Suppressor macrophage treated with lipopolysaccharide for 4 hours (primary cell): Measurements from ENCODE around the gene PSMC4.

Experiments
- DNase-seq: peaks from one replicate; pipeline ENCODE4 v3.0.0-alpha.2; 2020

PSMC4 gene

GRCh38 chr19:39970675-39971379 lies at the start of gene PSMC4:
TSS of gene PSMC4 (plus strand) at chr19:39971165. CDS start at chr19:39971203, 38 bp downstream.
- peak; percentile 99 for DNase-seq

DNA sequence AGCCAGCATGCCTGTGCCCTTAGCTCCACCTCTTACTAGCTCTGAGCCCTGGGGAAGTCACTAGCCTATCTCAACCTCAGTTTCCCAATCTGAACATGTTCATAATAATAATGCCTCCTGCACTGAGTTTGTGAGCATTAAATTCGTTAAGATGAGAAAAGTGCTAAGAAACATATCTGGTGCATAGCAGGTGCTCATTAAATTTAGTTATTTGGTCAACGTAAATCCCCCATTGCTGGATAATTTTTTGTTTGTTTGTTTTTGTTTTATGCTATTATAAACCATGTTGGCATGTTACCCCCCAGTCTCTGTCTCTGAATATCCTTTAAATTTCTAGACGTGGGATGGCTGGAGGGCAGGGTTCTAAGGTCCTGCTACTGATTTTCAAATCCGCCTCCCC lies 47.1 kb upstream of the PSMC4 start:
- DNase-seq: no peak

DNA sequence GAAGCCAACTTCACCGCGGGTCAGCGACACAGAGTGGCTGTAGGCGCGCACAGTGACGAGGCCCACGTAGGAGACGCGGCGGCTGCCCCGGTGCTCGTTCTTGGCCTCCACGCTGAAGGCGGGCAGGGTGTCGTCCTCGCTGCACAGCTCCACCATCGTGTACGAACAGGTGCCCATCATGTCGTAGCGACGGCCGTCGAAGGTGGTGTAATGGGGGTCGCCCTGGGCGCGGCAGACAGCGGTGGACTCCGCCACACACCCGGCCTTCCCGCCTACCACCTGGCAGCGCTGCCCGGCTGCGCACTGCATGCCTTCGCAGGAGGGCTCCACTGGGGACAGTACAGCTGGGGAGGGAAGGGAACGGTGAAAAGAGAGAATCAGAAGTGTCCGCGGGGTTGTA lies 46.6 kb upstream of the PSMC4 start:
- DNase-seq: no peak

DNA sequence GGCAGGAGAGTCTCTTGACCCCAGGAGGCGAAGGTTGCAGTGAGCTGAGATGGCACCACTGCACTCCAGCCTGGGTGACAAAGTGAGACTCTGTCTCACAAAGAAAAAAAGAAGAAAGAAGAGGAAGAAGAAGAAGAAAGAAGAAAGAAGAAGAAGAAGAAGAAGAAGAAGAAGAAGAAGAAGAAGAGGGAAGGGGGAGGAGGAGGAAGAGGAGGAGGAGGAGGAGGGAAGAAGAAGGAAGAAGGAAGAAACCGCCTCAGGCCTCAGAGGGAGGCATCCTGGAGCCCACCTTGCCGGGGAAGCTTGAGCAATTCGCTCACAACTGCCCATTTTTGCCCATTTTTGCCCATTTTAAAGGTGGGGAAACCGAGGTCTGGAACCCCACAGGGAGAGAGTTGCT lies 46.0 kb upstream of the PSMC4 start:
- DNase-seq: no peak

GRCh38 chr19:39926170-39926760 lies 44.7 kb upstream of the PSMC4 start:
- DNase-seq: no peak

GRCh38 chr19:39927076-39927475 lies 43.9 kb upstream of the PSMC4 start:
- DNase-seq: no peak

GRCh38 chr19:39927524-39928356 lies 43.2 kb upstream of the PSMC4 start:
- no peak for DNase-seq

GRCh38 chr19:39928357-39928725 lies 42.6 kb upstream of the PSMC4 start:
- DNase-seq: no peak

DNA sequence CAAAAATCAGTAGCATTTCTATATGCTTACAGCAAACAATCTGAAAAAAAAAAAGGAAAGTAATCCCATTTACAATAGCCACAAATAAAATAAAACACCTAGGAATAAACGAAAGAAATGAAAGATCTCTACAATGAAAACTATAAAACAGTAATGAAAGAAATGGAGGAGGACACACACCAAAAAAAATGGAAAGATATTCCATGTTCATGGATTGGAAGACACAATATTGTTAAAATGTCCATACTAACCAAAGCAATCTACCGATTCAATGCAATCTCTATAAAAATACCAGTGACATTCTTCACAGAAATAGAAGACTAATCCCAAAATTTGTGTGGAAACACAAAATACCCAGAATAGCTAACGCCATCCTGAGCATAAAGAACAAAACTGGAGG lies 41.2 kb upstream of the PSMC4 start:
- DNase-seq: no peak

DNA sequence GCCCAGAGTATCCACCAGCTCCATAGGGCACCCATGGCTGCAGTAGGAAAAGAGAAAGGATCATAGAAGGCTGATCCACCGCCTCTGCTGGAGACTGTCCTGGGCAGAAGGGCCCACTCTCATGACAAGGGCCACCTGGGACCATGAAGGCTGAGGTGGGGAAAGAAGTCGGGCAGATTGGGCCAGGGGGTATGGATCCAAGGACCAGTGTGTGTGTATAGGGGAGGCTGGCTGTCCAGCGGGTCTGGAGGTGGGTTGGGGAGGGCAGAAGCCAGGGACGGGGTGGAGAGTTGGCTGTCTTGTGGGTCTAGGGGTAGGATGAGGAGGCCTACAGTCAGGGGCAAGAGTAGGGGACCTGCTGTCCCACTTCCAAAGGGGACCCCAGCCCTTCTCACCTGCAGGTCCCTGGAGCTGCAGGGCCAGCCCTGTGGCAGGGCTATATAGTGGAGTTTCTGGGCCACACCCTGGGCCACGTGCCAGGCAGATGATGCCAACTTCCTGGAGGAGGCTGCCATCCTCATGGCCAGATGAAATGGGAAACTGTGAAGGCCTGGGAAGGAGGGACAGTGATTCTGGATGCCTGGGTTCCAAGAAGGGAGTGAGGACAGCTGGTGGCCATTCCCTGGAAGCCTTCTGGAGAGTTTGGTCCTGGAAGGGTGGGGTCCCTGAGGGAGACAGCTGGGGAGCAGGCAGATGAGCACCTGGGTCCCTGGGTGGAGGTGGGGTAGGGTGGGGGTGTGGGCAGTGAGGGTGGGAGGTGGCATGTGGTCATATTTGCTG lies 36.2 kb upstream of the PSMC4 start, which contains the start of gene FCGBP:
Gene FCGBP, minus strand, starts transcription at position 51 of the 780 bp plus-strand sequence.
- no peak for DNase-seq

- DNase-seq: no peak
Observed at GRCh38 chr19:39935364-39935661, 35.7 kb upstream of the PSMC4 start.

- no peak for DNase-seq
Observed at GRCh38 chr19:39936020-39936419, 34.9 kb upstream of the PSMC4 start.

DNA sequence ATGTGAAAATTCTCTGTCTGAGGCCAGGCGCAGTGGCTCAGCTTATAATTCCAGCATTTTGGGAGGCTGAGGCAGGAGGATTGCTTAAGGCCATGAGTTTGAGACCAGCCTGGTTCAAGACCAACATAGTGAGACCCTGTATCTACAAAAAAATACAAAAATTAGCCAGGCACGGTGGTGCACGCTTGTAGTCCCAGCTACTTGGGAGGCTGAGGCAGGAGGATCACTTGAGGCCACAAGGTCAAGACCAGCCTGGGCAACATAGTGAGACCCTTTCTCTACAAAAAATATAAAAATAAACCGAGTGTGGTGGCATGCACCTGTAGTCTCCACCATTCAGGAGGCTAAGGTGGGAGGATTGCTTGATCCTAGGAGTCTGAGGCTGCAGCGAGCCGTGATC lies 34.3 kb upstream of the PSMC4 start:
- no peak for DNase-seq

GRCh38 chr19:39937094-39937720 lies 33.8 kb upstream of the PSMC4 start:
- DNase-seq: peak; percentile 31

- DNase-seq: peak; percentile 67
Observed at GRCh38 chr19:39937787-39938186, 33.2 kb upstream of the PSMC4 start.

- no peak for DNase-seq
Observed at GRCh38 chr19:39939556-39939955, 31.4 kb upstream of the PSMC4 start.

- DNase-seq: no peak
Observed at GRCh38 chr19:39940221-39940833, 30.6 kb upstream of the PSMC4 start.

GRCh38 chr19:39941151-39941550 lies 29.8 kb upstream of the PSMC4 start:
- no peak for DNase-seq

DNA sequence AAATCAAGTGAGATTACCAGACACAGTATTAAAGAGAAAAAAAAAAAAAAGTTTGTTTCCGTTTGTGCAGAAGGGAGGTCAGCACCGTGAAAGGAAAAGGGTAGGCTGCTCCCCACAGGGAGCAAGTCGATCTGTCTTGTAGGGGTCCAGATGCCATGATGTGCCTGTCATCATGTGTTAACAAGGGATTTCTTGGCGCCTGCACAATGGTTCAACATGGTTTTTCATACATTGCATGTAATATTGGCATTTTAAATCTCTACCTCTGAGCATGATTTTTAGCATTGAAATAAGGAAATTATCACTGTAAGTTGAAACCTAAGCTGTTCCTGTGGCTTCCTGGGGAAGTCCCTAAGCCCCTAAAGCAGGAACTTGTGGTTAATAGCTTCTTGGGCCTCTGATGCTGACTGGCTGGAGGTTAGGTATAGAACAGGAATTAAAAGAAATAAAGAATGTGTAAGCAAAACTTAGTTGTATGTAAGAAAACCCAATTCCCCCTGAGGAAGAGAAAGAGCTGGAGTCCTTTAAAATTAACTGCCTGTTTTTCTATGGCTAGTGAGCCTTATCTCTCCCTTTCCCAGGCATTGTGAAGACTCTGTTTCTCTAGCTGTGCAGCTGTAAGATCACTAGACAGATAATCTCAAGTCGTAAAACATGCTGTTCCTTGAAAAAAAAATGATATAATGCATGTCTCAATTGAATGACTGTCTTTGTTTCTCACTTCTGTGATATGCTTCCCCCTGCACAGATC lies 29.2 kb upstream of the PSMC4 start:
- peak; percentile 90 for DNase-seq

DNA sequence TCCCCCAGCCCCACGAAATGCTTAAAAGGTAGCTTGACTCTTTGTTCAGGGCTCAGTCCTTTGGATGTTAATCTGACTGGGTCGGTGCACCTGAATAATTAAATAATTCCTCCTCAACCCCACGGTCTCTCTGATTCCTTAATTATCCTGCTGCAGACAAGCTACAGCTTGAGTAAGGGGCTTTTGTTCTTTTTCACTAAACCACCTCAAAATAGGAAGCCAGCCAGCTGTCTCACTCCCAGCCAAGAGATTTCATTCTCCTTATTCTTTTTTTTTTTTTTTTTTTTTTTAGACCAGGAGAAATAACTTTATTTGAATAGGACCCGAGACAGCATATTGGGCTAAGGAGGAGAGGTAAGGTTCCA lies 28.6 kb upstream of the PSMC4 start:
- no peak for DNase-seq

- no peak for DNase-seq
Observed at GRCh38 chr19:39943586-39943985, 27.4 kb upstream of the PSMC4 start.

DNA sequence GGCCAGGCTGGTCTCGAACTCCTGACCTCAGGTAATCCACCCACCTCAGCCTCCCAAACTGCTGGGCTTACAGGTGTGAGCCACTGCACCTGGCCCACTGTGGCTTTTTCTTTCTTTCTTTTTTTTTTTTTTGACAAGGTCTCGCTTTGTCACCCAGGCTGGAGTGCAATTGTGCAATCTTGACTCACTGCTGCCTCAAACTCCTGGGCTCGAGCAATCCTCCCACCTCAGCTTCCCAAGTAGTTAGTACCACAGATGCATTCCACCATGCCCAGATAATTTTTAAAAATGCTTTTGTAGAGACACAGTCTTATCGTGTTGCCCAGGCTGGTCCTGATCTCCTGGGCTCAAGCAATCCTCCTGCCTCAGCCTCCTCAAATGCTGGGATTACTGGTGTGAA lies 24.4 kb upstream of the PSMC4 start:
- peak; percentile 52 for DNase-seq
